ENCODE results near the gene SREK1IP1. TPM values are rescaled to one million over a fixed set of nuclear protein-coding genes. Genes with fewer than 3 reads are reported as not detected.

The SREK1IP1 gene
- total and polyA plus RNA-seq, 2 of the 13 experiments (the other 11 are each of a cell fraction or from before 2014, with no cell fraction given): 3.1 to 16.5 TPM

DNA sequence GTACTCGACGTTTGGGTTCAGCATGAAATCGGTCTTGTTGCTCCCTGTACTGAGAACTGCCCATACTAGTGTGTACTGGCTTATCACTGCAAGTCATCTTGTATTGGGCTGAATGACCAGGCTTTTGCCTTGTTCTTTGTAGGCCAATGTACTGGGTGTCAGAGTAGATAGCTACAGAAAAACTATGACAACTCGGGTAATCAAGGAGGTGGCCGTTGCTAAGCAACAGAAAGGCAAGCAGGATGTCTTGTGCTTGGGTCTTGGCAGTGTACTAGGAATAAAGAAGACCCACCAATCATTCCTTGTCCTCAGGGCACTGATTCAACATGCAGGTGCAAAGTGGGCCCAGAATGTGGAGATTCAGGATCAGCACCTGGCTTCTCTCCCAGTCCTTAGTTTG, 90.1 kb downstream of the SREK1IP1 start (continued):
- TF ChIP-seq, protein P1, sequence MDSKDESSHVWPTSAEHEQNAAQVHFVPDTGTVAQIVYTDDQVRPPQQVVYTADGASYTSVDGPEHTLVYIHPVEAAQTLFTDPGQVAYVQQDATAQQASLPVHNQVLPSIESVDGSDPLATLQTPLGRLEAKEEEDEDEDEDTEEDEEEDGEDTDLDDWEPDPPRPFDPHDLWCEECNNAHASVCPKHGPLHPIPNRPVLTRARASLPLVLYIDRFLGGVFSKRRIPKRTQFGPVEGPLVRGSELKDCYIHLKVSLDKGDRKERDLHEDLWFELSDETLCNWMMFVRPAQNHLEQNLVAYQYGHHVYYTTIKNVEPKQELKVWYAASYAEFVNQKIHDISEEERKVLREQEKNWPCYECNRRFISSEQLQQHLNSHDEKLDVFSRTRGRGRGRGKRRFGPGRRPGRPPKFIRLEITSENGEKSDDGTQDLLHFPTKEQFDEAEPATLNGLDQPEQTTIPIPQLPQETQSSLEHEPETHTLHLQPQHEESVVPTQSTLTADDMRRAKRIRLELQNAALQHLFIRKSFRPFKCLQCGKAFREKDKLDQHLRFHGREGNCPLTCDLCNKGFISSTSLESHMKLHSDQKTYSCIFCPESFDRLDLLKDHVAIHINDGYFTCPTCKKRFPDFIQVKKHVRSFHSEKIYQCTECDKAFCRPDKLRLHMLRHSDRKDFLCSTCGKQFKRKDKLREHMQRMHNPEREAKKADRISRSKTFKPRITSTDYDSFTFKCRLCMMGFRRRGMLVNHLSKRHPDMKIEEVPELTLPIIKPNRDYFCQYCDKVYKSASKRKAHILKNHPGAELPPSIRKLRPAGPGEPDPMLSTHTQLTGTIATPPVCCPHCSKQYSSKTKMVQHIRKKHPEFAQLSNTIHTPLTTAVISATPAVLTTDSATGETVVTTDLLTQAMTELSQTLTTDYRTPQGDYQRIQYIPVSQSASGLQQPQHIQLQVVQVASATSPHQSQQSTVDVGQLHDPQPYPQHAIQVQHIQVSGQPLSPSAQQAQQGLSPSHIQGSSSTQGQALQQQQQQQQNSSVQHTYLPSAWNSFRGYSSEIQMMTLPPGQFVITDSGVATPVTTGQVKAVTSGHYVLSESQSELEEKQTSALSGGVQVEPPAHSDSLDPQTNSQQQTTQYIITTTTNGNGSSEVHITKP (CRISPR knock-in tag; IDR thresholded peaks at IDR 0.05; ENCODE audit: low read depth): no peak
- TF ChIP-seq GLI4 (CRISPR knock-in tag; IDR thresholded peaks at IDR 0.05; ENCODE audit: borderline replicate concordance) (no peak), SOX5 (CRISPR knock-in tag; IDR thresholded peaks at IDR 0.05; ENCODE audit: borderline replicate concordance) (no peak), MIER2 (CRISPR knock-in tag; IDR thresholded peaks at IDR 0.05) (no peak), ZNF282 (IDR thresholded peaks at IDR 0.05; ENCODE audit: partially characterized antibody) (no peak), NR2F1 (CRISPR knock-in tag; IDR thresholded peaks at IDR 0.05) (no peak), ZNF883 (CRISPR knock-in tag; IDR thresholded peaks at IDR 0.05; ENCODE audit: not compliant biosample characterization) (no peak)

DNA sequence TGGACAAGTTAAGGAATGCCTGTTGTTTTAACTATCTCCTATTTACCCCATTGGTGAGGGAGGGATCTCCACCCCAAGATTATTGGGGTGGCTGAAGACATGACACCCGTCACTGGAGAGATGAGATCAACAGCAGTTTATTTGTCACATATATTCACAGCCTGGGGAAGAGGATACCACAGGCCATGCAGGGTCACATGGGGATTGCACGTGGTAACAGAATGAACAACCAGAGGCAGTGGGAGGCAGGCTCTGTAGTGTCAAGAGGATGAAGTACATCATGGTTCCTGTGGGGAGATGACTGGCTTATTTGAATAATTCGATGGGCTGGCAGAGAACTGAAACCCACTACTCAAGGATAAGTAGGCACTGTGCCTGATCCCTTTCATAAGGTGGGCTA, 96.8 kb downstream of the SREK1IP1 start:
- POLR2A ChIA-PET: no interaction called here
- no peak for ATAC-seq
- Histone ChIP-seq H3K27me3 (ENCODE audit: control insufficient read depth in 1 of 2, insufficient read depth in 2 of 2, low read length in 2 of 2) (0 out of 5 replicates have a peak, but pooled peaks cover 0 to 4% of the 10 kb centered on the region in 2 experiments), H3K4me3 (replicated peaks in 1 of 3; ENCODE audit: insufficient read depth in 1 of 3, low read depth in 2 of 3, low read length in 3 of 3) (no peak overlapping the region), H3K4me2 (ENCODE audit: low read depth, low read length) (no peak overlapping the region), H2AFZ (ENCODE audit: low read length) (no peak overlapping the region), H3K79me2 (ENCODE audit: insufficient read depth, low read length) (no peaks in the 10 kb centered on the region), H3K4me1 (ENCODE audit: insufficient read depth, low read length) (no peaks in the 10 kb centered on the region), H3K36me3 (replicated peaks in 1 of 2; ENCODE audit: control insufficient read depth in 1 of 2, insufficient read depth in 2 of 2, low read length in 2 of 2) (no peaks in the 10 kb centered on the region), H3K27ac (ENCODE audit: extremely low read length, insufficient read depth, low read length) (no peak overlapping the region), H3K9ac (ENCODE audit: insufficient read depth, low read depth, low read length) (no peak overlapping the region), H3K9me3 (ENCODE audit: low read length) (no peaks in the 10 kb centered on the region), H4K20me1 (ENCODE audit: insufficient read depth, low read length) (no peaks in the 10 kb centered on the region)
- WGBS (ENCODE audit: low lambda C conversion rate): 0% methylated on average over 3 of the region's 3 CpGs
- TF ChIP-seq ZNF614 (CRISPR knock-in tag; IDR thresholded peaks at IDR 0.05; ENCODE audit: borderline replicate concordance): no peak
- TF ChIP-seq MEF2D (CRISPR knock-in tag; IDR thresholded peaks at IDR 0.05): no peak
- no TSS peak for BruUV-seq (replicated peaks)
- no peak for FAIRE-seq
- CTCF ChIA-PET (ENCODE audit: low intra/inter-chr PET ratio, low total read pairs): no interaction called here
- no peak for DNase-seq (ENCODE audit: low spot score)
- intact Hi-C loops (cut with micrococcal nuclease; ENCODE audit: unreplicated experiment): no loop called here
- in situ Hi-C loops (cut with HindIII; ENCODE audit: extremely low pct_ligation_motif_present, low pct_unique_long_range_greater_than_20kb): no loop called here
